GM21717 (cell line): ENCODE measurements around the gene CDYL.

ENCODE experiments used
- ATAC-seq: cut with Tn5 transposase; IDR thresholded peaks from one replicate; pipeline ENCODE4 v1.9.1; 2021; ENCODE audit warnings: mild to moderate bottlenecking, moderate library complexity; ENCODE audit not compliant: unreplicated experiment

Gene CDYL

GRCh38 chr6:4903751-4904370, 127.7 kb downstream of the CDYL start:
- no peak for ATAC-seq

DNA sequence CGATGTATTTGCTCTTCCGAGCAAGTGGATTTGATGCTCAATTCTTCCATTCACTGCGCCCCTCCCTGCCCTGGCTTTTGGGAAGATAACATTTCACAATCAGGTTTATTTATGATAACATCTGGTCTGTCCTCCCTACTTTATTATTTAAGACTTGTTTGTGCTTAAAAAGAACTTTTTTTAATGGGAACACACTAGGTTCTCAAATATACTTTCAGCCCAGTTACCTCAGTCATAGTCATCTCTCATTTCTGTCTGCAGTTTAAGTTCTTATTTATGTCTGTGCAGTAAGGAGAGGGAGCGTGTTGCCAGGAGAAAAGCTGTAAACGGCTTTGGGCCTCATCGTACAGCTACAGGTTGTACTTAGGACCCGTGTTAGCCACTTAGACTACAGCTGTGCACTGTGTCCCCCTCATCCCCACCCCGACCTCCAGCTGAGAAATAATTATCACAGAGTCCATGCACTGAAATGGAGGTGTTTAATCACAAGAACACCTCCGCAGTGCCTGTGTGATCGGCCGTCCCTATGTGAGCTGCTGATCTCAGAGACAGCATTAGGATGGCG, 128.3 kb downstream of the CDYL start:
- ATAC-seq = no peak

DNA sequence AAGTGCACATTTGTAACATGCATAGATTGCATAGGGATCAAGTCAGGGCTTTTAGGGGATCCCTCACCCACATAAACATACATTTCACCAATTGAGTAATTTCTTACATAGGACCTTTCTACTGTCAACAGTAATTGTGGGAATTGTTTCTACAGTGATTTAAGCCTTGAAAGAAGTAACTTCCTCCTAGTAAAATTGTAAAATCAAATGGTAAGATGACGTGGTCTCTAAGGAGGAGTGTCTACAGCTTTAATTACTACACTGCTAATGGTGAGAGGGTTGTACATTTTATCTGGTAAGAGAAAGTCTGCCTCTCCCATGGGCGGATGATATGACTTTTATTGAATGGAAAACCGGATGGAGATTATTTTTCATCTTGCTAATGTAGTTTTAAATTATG, 129.6 kb downstream of the CDYL start:
- no peak for ATAC-seq

DNA sequence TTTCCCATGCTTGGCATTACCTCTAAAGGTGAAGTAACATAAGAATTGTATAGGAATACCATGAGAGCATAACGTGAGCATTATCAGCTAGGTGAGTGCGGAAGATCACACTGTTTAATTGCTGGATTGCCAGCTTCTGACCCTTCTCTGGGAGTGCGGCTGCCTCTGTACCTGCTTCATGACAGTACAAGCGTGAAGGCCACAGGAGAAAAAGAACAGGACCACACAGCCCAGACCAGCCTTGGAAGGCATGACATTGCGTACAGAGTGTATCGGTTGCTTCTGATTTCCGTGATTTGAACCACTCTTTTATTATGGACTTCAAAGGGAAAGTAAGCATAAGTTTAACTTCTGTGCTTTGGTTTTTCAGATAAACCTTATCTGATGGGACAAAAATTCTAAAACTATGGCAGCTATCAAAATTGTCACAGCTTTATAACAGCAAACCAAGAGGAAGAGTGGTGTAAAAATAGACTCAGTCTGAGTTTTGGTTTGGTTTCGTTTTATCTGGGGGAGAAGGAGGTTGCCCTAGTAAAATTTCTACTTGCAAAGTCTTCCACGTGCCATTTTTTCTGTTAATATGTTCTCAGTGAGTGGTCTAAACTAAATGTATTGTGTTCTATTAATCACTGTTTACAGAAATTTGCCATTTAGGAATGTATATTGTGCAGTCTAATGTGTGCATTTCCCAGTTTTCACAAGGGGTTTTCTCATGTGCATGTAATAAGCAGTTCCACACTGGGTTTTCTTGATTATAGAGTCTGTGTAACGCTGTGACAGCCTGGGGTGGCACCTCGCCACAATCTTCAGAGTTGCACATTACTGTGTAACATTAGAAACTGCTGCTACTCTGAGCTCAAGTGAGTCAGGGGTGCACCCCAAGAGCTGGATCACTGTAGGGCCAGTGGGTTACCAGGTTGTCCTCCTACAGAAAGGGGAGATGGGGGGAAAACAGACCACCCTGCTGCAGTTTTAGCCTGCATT, 130.4 kb downstream of the CDYL start:
- ATAC-seq = no peak

- ATAC-seq = no peak
These were observed 131.4 kb downstream of the CDYL start for GRCh38 chr6:4907602-4908001.

- ATAC-seq = no peak
These were observed 131.9 kb downstream of the CDYL start for GRCh38 chr6:4908062-4908461.

DNA sequence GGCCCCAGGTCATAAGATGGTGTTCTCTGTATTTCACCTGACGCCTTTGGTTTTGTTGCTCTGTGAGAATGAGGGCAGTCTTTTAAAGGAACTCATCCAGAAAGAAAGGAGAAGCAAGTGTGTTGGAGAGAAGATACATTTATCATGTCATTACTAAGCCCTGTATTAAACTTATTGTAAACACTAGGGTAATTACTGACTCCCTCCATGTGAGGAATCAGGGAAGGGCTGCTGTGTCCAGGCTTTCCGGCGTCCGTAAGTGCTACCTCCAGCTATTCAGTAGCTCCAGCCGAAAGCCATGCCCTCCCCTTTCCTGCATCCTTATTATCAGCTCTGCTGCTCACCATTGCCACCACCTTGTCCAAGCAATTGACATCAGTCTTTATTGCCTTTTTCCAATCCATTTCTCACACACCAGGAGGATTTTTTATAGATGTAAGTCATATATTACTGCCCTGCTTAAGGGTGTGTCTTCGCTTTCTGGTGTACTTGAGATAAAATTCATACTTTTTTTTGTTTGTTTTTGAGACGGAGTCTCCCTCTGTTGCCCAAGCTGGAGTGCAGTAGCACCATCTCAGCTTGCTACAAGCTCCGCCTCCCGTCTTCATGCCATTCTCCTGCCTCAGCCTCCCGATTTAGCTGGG, 133.0 kb downstream of the CDYL start:
- ATAC-seq = no peak

DNA sequence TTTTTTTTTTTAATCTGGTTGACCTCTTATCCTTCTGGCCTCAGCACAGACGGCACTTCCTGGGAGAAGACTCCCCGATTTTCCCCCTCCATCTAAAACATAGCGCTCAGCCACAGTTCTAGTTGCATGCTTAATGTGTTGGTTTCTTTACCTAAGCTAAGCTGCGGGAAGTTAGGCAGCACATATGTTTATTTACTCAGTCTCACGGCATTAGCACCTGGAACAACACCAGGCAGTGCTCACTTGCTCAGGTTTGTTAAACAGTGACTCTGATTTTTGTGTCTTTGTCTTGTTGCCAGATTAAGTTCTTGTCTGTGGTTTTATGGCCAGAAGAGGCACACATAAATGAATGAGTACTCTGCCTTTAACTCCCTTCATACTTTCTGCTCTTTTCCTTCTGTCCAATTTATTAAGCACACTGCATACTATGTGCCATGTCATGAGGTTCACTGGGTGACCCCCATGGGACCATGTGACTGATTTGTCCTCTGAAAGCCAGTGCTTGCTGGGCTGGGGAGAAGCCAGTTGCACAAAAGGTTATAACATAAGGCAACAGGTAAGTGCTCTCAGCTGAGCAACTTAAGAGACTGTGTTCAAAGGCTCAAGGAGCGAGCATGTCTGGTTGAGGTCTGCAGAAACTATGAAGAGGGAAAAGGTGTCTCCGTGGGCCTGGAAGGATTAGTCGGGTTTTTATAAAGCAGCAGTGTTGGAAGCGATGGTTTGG, 134.0 kb downstream of the CDYL start:
- no peak for ATAC-seq

DNA sequence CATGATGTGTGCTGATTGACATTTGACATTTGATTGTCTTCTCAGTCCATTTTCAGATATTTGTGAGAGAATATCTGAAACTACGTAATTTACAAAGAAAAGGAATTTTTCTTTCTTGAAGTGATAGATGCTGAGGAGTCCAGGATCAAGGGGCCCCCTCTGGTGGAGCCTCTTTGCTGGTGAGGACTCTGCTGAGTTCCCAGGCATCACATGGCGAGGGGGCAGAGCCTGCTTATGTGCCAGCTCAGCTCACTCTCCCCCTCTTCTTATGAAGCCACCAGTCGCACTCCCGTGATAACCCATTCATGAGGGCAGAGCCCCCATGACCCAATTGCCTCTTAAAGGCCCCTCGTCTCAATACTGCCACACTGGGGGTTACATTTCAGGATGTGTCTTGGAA, 136.4 kb downstream of the CDYL start:
- no peak for ATAC-seq

DNA sequence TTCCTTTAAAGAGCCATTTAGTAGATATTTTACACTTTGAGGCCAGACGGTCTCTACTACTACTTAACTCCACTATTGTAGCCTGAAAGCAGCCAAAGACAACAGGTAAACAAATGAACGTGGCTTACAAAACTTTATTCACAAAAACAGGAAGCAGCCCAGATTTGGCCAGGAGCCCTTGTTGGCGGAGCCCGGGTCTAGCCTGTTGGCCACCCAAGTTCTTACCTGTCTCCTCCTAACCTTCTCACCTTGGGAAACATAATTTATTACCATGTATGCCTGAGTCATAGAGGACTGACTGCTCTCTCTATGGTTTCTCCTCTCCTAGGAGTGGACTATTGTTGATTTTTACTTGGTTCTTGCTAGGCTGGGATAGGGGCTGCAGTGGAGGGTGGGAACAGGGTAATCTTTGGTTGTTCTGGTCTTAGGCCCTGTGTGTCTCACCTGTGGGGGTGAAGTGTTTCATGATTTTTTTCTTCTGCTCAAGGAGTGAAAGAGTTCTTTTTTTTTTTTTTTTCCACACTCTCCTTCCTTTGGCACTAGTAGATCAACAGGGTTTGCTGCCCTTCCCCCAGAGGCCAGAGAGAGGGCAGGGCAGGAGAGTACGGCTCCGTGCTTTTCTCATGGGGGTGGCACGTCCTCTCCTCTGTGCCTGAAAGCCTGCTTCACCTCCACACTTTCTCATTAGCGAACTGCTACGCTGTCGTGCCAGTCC, 137.7 kb downstream of the CDYL start:
- ATAC-seq = no peak

GRCh38 chr6:4914420-4915159, 138.4 kb downstream of the CDYL start:
- ATAC-seq = no peak

GRCh38 chr6:4916954-4917561, 140.9 kb downstream of the CDYL start:
- no peak for ATAC-seq

DNA sequence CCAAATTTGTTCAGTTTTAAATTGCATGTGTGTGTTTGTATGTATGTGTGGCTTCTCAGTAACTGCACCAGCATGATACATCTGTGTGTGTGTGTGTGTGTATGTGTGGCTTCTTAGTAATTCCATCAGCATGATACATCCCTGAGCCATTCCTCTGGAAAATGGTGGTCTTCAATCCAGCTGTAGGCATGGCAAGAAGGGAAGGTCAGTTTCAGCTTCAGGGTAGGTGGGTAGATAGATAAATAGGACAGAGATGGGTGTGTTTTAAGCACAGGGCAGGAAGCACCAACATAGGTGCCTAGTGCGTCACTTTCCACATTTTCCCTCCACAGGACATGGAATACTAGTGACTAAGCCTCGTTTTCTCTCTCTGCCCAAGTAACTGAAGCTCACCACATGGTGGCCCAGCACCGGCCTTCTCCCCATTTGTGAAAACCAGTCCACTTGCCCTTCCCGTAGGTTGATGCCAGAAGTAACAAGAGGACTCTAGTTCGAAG, 144.8 kb downstream of the CDYL start:
- ATAC-seq = no peak

DNA sequence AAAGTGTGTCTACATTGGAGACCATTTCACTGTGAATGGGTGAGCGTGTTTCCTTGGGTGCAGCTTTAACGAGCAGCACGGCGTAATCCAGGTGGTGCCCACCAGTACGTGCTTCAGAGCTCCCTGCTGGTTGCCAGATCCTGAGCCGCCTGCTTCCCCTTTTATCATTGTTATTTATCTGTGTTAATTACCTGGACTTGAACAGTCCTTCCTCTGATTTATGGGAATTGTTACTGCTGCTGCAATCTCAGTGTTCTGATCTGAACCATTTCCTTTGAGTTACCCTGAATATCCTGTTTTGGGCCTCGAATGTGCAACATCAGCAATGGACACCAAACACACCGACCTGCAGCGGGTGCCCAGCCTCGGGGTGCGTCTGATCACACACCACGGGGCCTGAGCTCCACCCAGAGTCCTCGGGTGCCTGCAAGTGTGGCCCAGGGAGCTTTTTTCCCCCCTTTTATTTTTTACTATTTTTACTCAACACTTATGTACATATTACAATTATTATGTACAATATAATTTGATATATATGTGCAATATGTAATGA, 146.4 kb downstream of the CDYL start:
- ATAC-seq = no peak

GRCh38 chr6:4923081-4923480, 146.9 kb downstream of the CDYL start:
- no peak for ATAC-seq

- no peak for ATAC-seq
These were observed 148.6 kb downstream of the CDYL start for GRCh38 chr6:4924661-4925271.

DNA sequence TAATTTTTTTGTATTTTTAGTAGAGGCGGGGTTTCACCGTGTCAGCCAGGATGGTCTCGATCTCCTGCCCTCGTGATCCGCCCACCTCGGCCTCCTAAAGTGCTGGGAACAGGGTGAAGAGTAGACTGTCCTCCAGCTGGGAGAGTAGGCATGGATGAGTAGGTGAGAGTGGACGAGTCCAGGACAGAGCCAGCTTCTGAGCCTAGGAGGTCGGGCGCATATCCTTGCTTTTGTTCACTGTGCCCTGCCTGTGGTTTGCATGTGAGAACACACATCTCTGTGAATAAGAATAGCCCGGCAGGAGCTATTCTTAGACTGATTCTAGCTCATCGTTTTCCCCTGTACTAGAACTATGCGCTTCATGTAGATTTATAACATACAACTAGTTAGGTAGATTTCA, 149.4 kb downstream of the CDYL start:
- ATAC-seq = no peak

DNA sequence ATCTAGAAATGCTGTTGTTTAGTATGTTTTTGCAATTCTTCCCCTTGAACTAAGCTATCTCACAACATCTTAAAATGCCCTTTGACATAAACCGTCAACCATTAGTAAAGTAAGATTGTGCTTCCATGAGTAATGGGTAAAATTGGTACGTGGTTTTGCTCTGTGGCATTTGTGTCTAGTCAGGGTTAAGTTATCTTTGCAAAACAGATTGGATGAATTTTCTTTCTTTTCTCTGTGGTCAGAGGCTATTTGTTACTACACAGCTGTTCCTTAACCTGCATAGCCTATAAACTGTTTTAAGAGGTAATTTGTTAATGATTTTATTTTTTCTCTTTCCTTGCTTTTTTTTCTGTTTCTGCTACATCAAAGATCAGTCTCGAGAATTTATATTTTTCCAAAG, 152.2 kb downstream of the CDYL start:
- no peak for ATAC-seq
